ENCODE results near the gene RABL3.

Gene RABL3

DNA sequence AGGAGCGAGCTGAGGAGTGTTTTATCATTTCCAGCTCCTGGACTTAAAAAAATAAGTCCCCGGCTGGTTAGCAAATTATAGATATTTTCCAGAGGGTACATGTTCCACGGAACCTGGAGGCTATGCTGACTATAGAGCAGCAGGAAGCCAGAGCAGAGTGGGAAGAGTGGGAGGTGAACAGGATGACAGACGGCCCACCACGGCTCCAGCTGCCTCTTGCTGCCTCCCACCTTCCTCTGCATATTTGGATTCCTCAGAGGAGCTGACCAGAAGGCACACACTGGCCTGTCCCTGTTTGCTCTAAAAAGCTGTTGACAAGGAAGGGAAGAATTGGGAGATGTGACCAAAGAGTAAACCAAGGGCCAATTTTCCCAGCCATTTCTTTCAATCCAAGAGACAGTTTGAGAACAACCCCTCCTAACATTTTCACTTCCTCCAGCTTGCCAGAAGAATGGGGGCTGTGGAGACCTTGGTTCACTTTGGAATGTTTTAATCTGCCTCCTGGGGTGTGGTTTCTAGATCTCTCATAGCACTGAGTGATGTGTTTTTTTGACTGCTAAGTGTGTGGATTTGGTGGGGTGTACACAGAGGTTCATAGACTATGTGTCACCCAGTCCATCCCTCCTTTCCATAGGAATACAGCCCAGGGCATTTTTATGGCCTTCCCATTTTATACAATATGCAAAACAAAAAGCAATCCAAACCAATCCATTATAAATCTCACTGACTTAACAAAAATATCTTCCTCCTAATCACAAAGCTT lies 97.1 kb downstream of the RABL3 start:
- TF ChIP-seq, protein P1, sequence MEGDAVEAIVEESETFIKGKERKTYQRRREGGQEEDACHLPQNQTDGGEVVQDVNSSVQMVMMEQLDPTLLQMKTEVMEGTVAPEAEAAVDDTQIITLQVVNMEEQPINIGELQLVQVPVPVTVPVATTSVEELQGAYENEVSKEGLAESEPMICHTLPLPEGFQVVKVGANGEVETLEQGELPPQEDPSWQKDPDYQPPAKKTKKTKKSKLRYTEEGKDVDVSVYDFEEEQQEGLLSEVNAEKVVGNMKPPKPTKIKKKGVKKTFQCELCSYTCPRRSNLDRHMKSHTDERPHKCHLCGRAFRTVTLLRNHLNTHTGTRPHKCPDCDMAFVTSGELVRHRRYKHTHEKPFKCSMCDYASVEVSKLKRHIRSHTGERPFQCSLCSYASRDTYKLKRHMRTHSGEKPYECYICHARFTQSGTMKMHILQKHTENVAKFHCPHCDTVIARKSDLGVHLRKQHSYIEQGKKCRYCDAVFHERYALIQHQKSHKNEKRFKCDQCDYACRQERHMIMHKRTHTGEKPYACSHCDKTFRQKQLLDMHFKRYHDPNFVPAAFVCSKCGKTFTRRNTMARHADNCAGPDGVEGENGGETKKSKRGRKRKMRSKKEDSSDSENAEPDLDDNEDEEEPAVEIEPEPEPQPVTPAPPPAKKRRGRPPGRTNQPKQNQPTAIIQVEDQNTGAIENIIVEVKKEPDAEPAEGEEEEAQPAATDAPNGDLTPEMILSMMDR (IDR thresholded peaks at IDR 0.05; ENCODE audit: borderline replicate concordance, extremely low read depth, low read length, poor library complexity, severe bottlenecking): no peak
- no peak for TF ChIP-seq EZH2 (IDR thresholded peaks at IDR 0.05; ENCODE audit: borderline replicate concordance, low read depth, low read length, severe bottlenecking)
- no peak overlapping the region for H3K4me3 ChIP-seq (ENCODE audit: low read depth in 1 of 2, low read length in 2 of 2)
- H3K79me2 ChIP-seq (ENCODE audit: insufficient read depth, low read length): no peaks in the 10 kb centered on the region
- H3K27me3 ChIP-seq (ENCODE audit: insufficient read depth, low read length, poor library complexity): peaks cover 4% of the 10 kb centered on the region
- H3K9me3 ChIP-seq (ENCODE audit: insufficient read depth, low read length, severe bottlenecking): no peaks in the 10 kb centered on the region
- no peak overlapping the region for H3K9ac ChIP-seq (ENCODE audit: low read depth, low read length)
- no peaks in the 10 kb centered on the region for H3K36me3 ChIP-seq (ENCODE audit: insufficient read depth, low read length)
- H4K20me1 ChIP-seq (ENCODE audit: insufficient read depth, low read length): no peaks in the 10 kb centered on the region
- H3K27ac ChIP-seq (ENCODE audit: low read length): no peak overlapping the region
- no peak overlapping the region for H2AFZ ChIP-seq (ENCODE audit: low read depth, low read length)
- no peak overlapping the region for H3K4me2 ChIP-seq (ENCODE audit: insufficient read depth, low read length)
- no peaks in the 10 kb centered on the region for H3K4me1 ChIP-seq (ENCODE audit: insufficient read depth, low read length)
- no peak for DNase-seq
- no peak for ATAC-seq (ENCODE audit: insufficient read depth, low read depth)

DNA sequence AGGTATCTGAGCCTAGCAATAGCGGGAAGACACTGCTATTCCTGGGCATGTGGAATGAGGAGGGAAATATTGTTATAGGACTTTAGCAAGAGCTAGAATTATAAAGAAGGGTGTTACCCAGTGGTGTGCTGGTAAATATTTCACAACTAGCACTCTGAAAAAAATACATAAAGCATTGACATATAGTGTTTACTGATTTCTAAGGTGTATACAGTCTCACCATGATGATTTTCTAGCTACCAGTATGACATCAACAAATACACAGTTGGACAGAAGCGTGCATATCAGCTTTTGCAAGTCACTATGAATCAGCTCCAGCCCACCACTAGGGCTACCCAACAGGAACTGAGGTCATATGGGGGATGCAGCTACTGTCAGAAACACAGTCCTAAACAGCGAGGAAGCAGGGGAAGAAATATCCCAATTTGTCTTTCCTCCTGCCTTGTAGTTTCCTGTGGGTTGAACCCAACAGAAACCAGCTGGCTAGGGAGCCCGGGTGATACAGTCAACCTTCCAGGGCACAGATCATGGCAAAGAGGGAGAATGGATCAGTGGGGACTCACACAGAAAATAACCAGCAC lies 99.9 kb downstream of the RABL3 start:
- Histone ChIP-seq H3K9ac (ENCODE audit: low read depth, low read length) (no peak overlapping the region), H3K4me3 (ENCODE audit: low read depth in 1 of 2, low read length in 2 of 2) (no peak overlapping the region), H2AFZ (ENCODE audit: low read depth, low read length) (no peak overlapping the region), H3K9me3 (ENCODE audit: insufficient read depth, low read length, severe bottlenecking) (no peaks in the 10 kb centered on the region), H3K27me3 (ENCODE audit: insufficient read depth, low read length, poor library complexity) (no peaks in the 10 kb centered on the region), H3K4me2 (ENCODE audit: insufficient read depth, low read length) (no peak overlapping the region), H4K20me1 (ENCODE audit: insufficient read depth, low read length) (no peaks in the 10 kb centered on the region), H3K36me3 (ENCODE audit: insufficient read depth, low read length) (no peaks in the 10 kb centered on the region), H3K27ac (ENCODE audit: low read length) (no peak overlapping the region), H3K4me1 (ENCODE audit: insufficient read depth, low read length) (no peaks in the 10 kb centered on the region), H3K79me2 (ENCODE audit: insufficient read depth, low read length) (no peaks in the 10 kb centered on the region)
- TF ChIP-seq, protein P1 (IDR thresholded peaks at IDR 0.05; ENCODE audit: borderline replicate concordance, extremely low read depth, low read length, poor library complexity, severe bottlenecking): no peak
- no peak for TF ChIP-seq EZH2 (IDR thresholded peaks at IDR 0.05; ENCODE audit: borderline replicate concordance, low read depth, low read length, severe bottlenecking)
- ATAC-seq (ENCODE audit: insufficient read depth, low read depth) (peak; percentile 49; the same call in 1 of the 3 replicates), DNase-seq (no peak)

DNA sequence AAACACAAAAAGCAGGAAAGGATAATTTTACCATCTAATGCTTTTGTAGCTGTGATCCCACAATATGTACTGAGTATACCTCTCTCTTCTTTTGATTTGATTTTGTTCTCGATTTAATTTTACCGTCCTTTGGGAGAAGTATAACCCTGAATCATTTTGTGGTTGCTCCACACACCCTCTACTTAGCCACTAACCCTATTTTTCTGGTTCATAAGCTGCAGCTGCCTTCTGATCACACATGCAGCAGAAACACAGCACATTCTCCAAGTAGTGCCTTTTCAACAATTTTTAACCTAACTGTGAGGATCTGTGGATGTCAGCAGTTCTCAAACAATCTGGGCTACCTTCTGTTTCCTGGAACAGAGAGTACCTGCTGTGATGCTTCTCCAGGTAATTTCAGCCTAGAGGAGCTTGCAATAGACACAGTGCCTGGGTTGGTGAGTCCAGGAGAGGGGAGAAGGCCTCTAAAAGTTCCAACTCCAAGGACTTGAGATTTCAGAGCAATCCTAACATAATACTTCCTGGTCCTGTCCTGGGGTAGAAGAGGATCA lies 100.5 kb downstream of the RABL3 start:
- H3K9me3 ChIP-seq (ENCODE audit: insufficient read depth, low read length, severe bottlenecking): no peaks in the 10 kb centered on the region
- no peaks in the 10 kb centered on the region for H3K36me3 ChIP-seq (ENCODE audit: insufficient read depth, low read length)
- no peaks in the 10 kb centered on the region for H3K79me2 ChIP-seq (ENCODE audit: insufficient read depth, low read length)
- no peak overlapping the region for H3K9ac ChIP-seq (ENCODE audit: low read depth, low read length)
- H3K4me1 ChIP-seq (ENCODE audit: insufficient read depth, low read length): no peaks in the 10 kb centered on the region
- TF ChIP-seq, protein P1 (IDR thresholded peaks at IDR 0.05; ENCODE audit: borderline replicate concordance, extremely low read depth, low read length, poor library complexity, severe bottlenecking): no peak
- no peak for TF ChIP-seq EZH2 (IDR thresholded peaks at IDR 0.05; ENCODE audit: borderline replicate concordance, low read depth, low read length, severe bottlenecking)
- no peaks in the 10 kb centered on the region for H3K27me3 ChIP-seq (ENCODE audit: insufficient read depth, low read length, poor library complexity)
- no peak overlapping the region for H3K4me2 ChIP-seq (ENCODE audit: insufficient read depth, low read length)
- H3K27ac ChIP-seq (ENCODE audit: low read length): no peak overlapping the region
- no peaks in the 10 kb centered on the region for H4K20me1 ChIP-seq (ENCODE audit: insufficient read depth, low read length)
- H2AFZ ChIP-seq (ENCODE audit: low read depth, low read length): no peak overlapping the region
- H3K4me3 ChIP-seq (ENCODE audit: low read depth in 1 of 2, low read length in 2 of 2): no peak overlapping the region
- DNase-seq (no peak), ATAC-seq (ENCODE audit: insufficient read depth, low read depth) (no peak)

Measured in DND-41 (cell line).